NB4 (cell line): ENCODE results near the gene H1-8.
"Not testable (repeated sequence)": the region's sequence is repeated elsewhere in the genome, so short reads cannot be mapped to it uniquely, and the experiment has no call there.

ENCODE experiments used
- CTCF ChIP-seq: IDR thresholded peaks from one replicate; pipeline ENCODE4 v1.5.1; 2012; ENCODE audit warnings: low read depth, low read length
- POLR2A ChIP-seq: IDR thresholded peaks from 2 replicates; pipeline ENCODE4 v1.6.1; 2011; ENCODE audit warnings: mild to moderate bottlenecking; ENCODE audit not compliant: insufficient read length; ENCODE audit errors: extremely low read depth

DNA sequence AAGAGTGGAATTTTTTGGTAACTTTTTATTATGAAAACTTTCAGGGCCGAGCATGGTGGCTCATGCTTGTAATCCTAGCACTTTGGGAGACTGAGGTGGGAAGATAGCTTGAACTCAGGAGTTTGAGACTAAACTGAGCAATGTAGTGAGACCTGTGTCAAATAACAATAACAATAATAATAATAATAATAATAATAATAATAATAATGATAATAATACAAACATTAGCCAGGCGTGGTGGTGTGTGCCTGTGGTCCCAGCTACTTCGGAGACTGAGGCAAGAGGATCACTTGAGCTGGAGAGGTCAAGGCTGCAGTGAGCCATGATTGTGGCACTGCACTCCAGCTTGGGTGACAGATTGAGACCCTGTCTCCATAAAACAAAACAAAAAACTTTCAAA lies 3.0 kb downstream of the H1-8 start:
- not testable (repeated sequence) for TF ChIP-seq CTCF, POLR2A
